Right lobe of liver (tissue), 4 donors: ENCODE data around the gene NPRL2.

ENCODE experiments used
- CTCF ChIP-seq, 4 donors: fragments of 200-600 bp in 3 of 4; fragments of 450-650 bp in 1 of 4; IDR thresholded peaks; one replicate each; pipeline versions ENCODE4 v1.5.1 to v1.8.0; 2016 to 2022; ENCODE audit warnings: antibody characterized with exemption in 4 of 4, mild to moderate bottlenecking in 2 of 4
- POLR2A ChIP-seq: fragments of 450-650 bp; IDR thresholded peaks from one replicate; pipeline ENCODE4 v1.6.1; 2017; ENCODE audit warnings: antibody characterized with exemption, mild to moderate bottlenecking
- donor health status: DM: no; HTN: no; CAD: no.
- donor health status: DM: no; HTN: no; CAD: no.
- donor health status: DM: no; HTN: yes; CAD: no.

GRCh38 chr3:50314342-50314741 is 36.2 kb downstream of the NPRL2 start:
- TF ChIP-seq CTCF (IDR thresholded peaks at IDR 0.05) (no peak), POLR2A (no peak)
